ENCODE measurements around the gene STK36.

STK36 gene, protein sequence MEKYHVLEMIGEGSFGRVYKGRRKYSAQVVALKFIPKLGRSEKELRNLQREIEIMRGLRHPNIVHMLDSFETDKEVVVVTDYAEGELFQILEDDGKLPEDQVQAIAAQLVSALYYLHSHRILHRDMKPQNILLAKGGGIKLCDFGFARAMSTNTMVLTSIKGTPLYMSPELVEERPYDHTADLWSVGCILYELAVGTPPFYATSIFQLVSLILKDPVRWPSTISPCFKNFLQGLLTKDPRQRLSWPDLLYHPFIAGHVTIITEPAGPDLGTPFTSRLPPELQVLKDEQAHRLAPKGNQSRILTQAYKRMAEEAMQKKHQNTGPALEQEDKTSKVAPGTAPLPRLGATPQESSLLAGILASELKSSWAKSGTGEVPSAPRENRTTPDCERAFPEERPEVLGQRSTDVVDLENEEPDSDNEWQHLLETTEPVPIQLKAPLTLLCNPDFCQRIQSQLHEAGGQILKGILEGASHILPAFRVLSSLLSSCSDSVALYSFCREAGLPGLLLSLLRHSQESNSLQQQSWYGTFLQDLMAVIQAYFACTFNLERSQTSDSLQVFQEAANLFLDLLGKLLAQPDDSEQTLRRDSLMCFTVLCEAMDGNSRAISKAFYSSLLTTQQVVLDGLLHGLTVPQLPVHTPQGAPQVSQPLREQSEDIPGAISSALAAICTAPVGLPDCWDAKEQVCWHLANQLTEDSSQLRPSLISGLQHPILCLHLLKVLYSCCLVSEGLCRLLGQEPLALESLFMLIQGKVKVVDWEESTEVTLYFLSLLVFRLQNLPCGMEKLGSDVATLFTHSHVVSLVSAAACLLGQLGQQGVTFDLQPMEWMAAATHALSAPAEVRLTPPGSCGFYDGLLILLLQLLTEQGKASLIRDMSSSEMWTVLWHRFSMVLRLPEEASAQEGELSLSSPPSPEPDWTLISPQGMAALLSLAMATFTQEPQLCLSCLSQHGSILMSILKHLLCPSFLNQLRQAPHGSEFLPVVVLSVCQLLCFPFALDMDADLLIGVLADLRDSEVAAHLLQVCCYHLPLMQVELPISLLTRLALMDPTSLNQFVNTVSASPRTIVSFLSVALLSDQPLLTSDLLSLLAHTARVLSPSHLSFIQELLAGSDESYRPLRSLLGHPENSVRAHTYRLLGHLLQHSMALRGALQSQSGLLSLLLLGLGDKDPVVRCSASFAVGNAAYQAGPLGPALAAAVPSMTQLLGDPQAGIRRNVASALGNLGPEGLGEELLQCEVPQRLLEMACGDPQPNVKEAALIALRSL (N-terminal part only)

GRCh38 chr2:218671654-218672566 lies at the start of gene STK36, which contains the start of gene RNF25:
Gene STK36, plus strand, starts transcription at chr2:218672086. Its CDS starts 744 bp downstream, at chr2:218672830.
Gene RNF25, minus strand, starts transcription at chr2:218672002. Its CDS starts 32 bp downstream, at chr2:218671970.
- peak within 1 kb of the TSS; percentile 98 to 100 (median 99) for H3K27ac Mint-ChIP-seq
- peaks cover 19% of the 10 kb centered on the region for H3K4me1 Mint-ChIP-seq
- no peaks in the 10 kb centered on the region for H3K27me3 Mint-ChIP-seq (ENCODE audit: low read depth)
- peaks cover 40% of the 10 kb centered on the region for H3K36me3 Mint-ChIP-seq (ENCODE audit: low read depth)
- H3K4me3 Mint-ChIP-seq = peak within 1 kb of the TSS; percentile 98 to 100 (median 98)
- no peak for TF ChIP-seq CTCF (IDR thresholded peaks at IDR 0.05; ENCODE audit: unreplicated experiment in 3 of 3)
- H3K9me3 Mint-ChIP-seq = no peaks in the 10 kb centered on the region

- peaks cover 3% of the 10 kb centered on the region for H3K27me3 Mint-ChIP-seq (ENCODE audit: low read depth)
- H3K36me3 Mint-ChIP-seq (ENCODE audit: low read depth) = no peaks in the 10 kb centered on the region
- H3K27ac Mint-ChIP-seq = peak overlapping the region in 2 of 3 experiments; percentile 60 to 75
- no peak overlapping the region for H3K4me3 Mint-ChIP-seq
- no peaks in the 10 kb centered on the region for H3K9me3 Mint-ChIP-seq
- TF ChIP-seq CTCF (IDR thresholded peaks at IDR 0.05; ENCODE audit: unreplicated experiment in 3 of 3) = no peak
- H3K4me1 Mint-ChIP-seq = peaks cover 14% of the 10 kb centered on the region
Observed at GRCh38 chr2:218622606-218623365, 49.1 kb upstream of the STK36 start.

- H3K4me1 Mint-ChIP-seq = peaks cover 14% of the 10 kb centered on the region
- no peaks in the 10 kb centered on the region for H3K9me3 Mint-ChIP-seq
- no peaks in the 10 kb centered on the region for H3K36me3 Mint-ChIP-seq (ENCODE audit: low read depth)
- no peak overlapping the region for H3K4me3 Mint-ChIP-seq
- peak overlapping the region in 2 of 3 experiments; percentile 60 to 75 for H3K27ac Mint-ChIP-seq
- H3K27me3 Mint-ChIP-seq (ENCODE audit: low read depth) = peaks cover 3% of the 10 kb centered on the region
- TF ChIP-seq CTCF (IDR thresholded peaks at IDR 0.05; ENCODE audit: unreplicated experiment in 3 of 3) = no peak
Observed at GRCh38 chr2:218623366-218623705, 48.5 kb upstream of the STK36 start.

DNA sequence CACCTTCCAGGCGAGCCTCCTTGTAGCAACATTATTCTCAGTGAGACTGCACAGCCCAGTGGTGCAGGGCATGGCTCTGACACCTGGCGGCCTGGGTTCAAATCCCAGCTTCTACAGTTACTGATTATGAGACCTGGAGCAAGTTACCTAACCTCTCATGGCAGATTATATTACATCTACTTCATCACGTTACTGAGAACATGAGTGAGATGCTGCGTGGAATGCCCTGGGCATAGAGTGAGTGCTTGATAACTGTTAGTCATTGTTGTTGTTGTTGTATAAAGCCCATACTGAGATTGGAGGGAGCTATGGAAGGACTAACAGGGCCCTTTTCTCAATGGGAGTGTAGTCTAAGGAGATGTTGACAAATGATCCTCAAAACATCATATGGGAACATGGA lies 45.5 kb upstream of the STK36 start:
- Mint-ChIP-seq H3K4me1 (peaks cover 14% of the 10 kb centered on the region), H3K36me3 (ENCODE audit: low read depth) (no peaks in the 10 kb centered on the region), H3K9me3 (no peaks in the 10 kb centered on the region), H3K4me3 (no peak overlapping the region), H3K27ac (no peak overlapping the region), H3K27me3 (ENCODE audit: low read depth) (no peaks in the 10 kb centered on the region)
- no peak for TF ChIP-seq CTCF (IDR thresholded peaks at IDR 0.05; ENCODE audit: unreplicated experiment in 3 of 3)

Measured in nephron (organoid).